Bronchial epithelial cell (primary cell): ENCODE data around the gene FLG2. TPM values are rescaled to one million over a fixed set of nuclear protein-coding genes. Genes with fewer than 3 reads are reported as not detected.
"Not testable (repeated sequence)": the region's sequence is repeated elsewhere in the genome, so short reads cannot be mapped to it uniquely, and the experiment has no call there.

Experiments used
- DNase-seq: peaks from one replicate; pipeline ENCODE4 v3.0.0-alpha.2; 2010; ENCODE audit warnings: low read depth
- FAIRE-seq: peaks from 2 replicates; lab custom pipeline; 2011; peaks lifted over from hg19 to GRCh38; lab: Jason Lieb, UNC
- H3K27me3 ChIP-seq: 2 replicates; pipeline ENCODE4 v1.5.1; 2011; ENCODE audit warnings: low read length; ENCODE audit not compliant: control insufficient read depth, insufficient read depth
- H3K36me3 ChIP-seq: 2 replicates; pipeline ENCODE4 v1.5.1; 2011; ENCODE audit warnings: low read length; ENCODE audit not compliant: control insufficient read depth, insufficient read depth
- H3K4me3 ChIP-seq: 2 replicates; pipeline ENCODE4 v1.5.1; 2011; ENCODE audit warnings: mild to moderate bottlenecking, low read depth, low read length, control low read depth
- total RNA-seq: library from RNA; depleted of rRNA; stranded (reverse); fragments of >200 nt; gene quantifications from 2 replicates; pipeline ENCODE4 v1.2.1, GENCODE V29; 2014
- TF ChIP-seq, protein P1 (sequence below): IDR thresholded peaks from 2 replicates; pipeline ENCODE4 v1.5.1; 2011; ENCODE audit warnings: mild to moderate bottlenecking, moderate library complexity, low read length, control low read depth, inconsistent platforms; ENCODE audit not compliant: insufficient read depth, severe bottlenecking

FLG2 gene
- total RNA-seq, 1 donor from 2014 or later = under 0.01 TPM

DNA sequence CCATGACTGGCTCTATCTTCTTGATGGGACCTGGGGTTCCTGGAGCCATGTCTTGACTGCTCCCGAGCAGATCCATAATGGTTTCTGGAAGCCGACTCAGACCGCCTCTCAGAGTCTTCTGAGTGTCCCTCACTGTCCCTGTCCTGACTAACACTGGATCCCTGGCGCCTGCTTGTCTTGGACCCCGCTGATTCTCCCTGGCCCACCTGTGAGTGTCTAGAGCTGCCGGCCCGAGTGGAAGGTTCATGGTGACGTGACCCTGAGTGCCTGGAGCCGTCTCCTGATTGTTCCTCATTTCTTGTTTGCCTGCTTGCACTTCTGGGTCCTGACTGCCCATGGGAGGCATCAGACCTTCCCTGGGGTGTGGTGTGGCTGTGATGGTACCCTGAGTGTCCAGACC, 49.9 kb downstream of the FLG2 start:
- no peak overlapping the region for H3K4me3 ChIP-seq
- H3K27me3 ChIP-seq = no peaks in the 10 kb centered on the region
- FAIRE-seq (no peak), DNase-seq (no peak)
- no peaks in the 10 kb centered on the region for H3K36me3 ChIP-seq
- TF ChIP-seq, protein P1, sequence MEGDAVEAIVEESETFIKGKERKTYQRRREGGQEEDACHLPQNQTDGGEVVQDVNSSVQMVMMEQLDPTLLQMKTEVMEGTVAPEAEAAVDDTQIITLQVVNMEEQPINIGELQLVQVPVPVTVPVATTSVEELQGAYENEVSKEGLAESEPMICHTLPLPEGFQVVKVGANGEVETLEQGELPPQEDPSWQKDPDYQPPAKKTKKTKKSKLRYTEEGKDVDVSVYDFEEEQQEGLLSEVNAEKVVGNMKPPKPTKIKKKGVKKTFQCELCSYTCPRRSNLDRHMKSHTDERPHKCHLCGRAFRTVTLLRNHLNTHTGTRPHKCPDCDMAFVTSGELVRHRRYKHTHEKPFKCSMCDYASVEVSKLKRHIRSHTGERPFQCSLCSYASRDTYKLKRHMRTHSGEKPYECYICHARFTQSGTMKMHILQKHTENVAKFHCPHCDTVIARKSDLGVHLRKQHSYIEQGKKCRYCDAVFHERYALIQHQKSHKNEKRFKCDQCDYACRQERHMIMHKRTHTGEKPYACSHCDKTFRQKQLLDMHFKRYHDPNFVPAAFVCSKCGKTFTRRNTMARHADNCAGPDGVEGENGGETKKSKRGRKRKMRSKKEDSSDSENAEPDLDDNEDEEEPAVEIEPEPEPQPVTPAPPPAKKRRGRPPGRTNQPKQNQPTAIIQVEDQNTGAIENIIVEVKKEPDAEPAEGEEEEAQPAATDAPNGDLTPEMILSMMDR = no peak

DNA sequence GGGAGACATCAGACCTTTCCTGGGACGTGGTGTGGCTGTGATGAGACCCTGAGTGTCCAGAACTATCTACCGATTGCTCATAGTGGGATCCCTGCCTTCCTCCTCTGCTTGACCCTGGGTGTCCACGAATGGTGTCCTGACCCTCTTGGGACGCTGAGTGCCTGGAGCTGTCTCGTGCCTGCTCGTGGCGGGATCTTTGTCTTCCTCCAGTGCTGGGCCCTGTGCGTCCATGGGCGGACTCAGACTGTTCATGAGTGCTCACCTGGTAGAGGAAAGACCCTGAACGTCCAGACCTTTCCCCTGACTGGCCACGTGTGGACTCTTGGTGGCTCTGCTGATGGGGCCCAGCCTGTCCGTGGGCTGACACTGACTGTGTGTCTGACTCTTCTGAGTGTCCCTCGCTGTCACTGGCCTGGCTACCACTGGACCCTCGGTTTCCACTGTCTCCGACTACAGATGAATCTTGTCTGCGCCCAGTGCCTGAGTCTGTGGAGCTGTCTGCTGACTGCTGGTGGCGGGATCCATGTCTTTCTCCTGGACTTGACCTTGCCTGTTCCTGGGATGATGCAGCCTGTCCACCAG, 50.4 kb downstream of the FLG2 start:
- not testable (repeated sequence) for H3K4me3 ChIP-seq, H3K36me3 ChIP-seq, FAIRE-seq, DNase-seq, H3K27me3 ChIP-seq

DNA sequence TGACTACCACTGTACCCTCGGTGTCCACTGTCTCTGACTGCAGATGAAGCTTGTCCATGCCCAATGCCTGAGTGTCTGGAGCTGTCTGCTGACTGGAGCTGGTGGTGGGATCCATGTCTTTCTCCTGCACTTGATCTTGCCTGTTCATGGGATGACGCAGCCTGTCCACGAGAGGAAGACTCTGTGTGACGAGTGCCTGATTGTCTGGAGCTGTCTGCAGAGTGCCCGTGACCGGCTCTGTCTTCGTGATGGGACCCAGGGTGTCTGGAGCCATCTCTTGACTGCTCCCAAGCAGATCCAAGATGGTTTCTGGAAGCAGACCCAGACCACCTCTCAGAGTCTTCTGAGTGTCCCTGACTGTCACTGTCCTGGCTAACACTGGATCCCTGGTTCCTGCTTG, 51.0 kb downstream of the FLG2 start:
- FAIRE-seq, H3K27me3 ChIP-seq, H3K4me3 ChIP-seq, DNase-seq, H3K36me3 ChIP-seq: not testable (repeated sequence)

DNA sequence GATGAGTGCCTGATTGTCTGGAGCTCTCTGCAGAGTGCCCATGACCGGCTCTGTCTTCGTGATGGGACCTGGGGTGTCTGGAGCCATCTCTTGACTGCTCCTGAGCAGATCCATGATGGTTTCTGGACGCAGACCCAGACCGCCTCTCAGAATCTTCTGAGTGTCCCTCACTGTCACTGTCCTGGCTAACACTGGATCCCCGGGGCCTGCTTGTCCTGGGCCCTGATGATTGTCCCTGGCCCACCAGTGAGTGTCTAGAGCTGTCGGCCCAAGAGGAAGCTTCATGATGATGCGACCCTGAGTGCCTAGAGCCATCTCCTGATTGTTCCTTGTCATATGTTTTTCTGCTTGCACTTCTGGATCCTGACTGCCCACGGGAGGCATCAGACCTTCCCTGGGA, 51.8 kb downstream of the FLG2 start:
- not testable (repeated sequence) for H3K27me3 ChIP-seq, FAIRE-seq, H3K4me3 ChIP-seq, DNase-seq, H3K36me3 ChIP-seq

DNA sequence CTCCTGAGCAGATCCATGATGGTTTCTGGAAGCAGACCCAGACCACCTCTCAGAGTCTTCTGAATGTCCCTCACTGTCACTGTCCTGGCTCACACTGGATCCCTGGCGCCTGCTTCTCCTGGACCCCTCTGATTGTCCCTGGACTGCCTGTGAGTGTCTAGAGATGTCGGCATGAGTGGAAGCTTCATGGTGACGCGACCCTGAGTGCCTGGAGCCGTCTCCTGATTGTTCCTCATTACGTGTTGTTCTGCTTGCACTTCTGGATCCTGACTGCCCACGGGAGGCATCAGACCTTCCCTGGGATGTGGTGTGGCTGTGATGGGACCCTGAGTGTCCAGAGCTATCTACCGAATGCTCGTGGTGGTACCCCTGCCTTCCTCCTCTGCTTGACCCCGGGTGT, 53.7 kb downstream of the FLG2 start:
- not testable (repeated sequence) for H3K27me3 ChIP-seq, H3K36me3 ChIP-seq, DNase-seq, H3K4me3 ChIP-seq
- FAIRE-seq = peak; percentile 28

DNA sequence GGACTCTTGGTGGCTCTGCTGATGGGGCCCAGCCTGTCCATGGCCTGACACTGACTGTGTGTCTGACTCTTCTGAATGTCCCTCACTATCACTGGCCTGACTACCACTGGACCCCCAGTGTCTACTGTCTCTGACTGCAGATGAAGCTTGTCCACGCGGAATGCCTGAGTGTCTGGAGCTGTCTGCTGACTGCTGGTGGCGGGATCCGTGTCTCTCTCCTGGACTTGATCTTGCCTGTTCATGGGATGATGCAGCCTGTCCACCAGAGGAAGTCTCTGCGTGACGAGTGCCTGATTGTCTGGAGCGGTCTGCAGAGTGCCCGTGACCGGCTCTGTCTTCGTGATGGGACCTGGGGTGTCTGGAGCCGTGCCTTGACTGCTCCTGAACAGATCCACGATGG, 55.0 kb downstream of the FLG2 start:
- H3K36me3 ChIP-seq, FAIRE-seq, H3K27me3 ChIP-seq: not testable (repeated sequence)

DNA sequence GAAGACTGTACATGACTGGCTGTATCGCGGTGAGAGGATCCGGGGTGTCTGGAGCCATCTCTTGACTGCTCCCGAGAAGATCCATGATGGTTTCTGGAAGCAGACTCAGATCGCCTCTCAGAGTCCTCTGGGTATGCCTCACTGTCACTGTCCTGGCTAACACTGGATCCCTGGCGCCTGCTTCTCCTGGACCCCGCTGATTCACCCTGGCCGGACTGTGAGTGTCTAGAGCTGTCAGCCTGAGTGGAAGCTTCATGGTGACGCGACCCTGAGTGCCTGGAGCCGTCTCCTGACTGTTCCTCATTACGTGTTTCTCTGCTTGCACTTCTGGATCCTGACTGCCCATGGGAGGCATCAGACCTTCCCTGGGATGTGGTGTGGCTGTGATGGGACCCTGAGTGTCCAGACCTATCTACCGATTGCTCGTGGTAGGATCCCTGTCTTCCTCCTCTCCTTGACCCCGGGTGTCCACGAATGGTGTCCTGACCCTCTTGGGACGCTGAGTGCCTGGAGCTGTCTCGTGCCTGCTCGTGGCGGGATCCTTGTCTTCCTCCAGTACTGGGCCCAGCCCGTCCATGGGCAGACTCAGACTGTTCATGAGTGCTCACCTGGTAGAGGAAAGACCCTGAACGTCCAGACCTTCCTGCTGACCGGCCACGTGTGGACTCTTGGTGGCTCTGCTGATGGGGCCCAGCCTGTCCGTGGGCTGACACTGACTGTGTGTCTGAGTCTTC, 56.5 kb downstream of the FLG2 start:
- not testable (repeated sequence) for DNase-seq, H3K27me3 ChIP-seq, H3K36me3 ChIP-seq, FAIRE-seq, H3K4me3 ChIP-seq

More for the DNA sequence above, 55.0 kb downstream of the FLG2 start:
- not testable (repeated sequence) for DNase-seq, H3K4me3 ChIP-seq

Other genes with a start within 250 kb of the FLG2 start
- under 0.01 TPM in 2 replicates for gene TCHH, start 244.6 kb downstream of the FLG2 start, total RNA-seq
- gene RPTN, start 200.8 kb downstream of the FLG2 start, total RNA-seq = 0.53 and 2.9 TPM in 2 replicates
- under 0.01 and 0.26 TPM in 2 replicates for gene HRNR, start 135.8 kb downstream of the FLG2 start, total RNA-seq
- 0.26 and 4.0 TPM in 2 replicates for gene FLG, start 34.8 kb downstream of the FLG2 start, total RNA-seq
- 6.6 and 55.9 TPM in 2 replicates for gene CRNN, start 54.3 kb upstream of the FLG2 start, total RNA-seq
- gene LCE5A, start 150.8 kb upstream of the FLG2 start, total RNA-seq = not detected in 2 replicates
- 4.7 and 7.6 TPM in 2 replicates for gene CRCT1, start 154.5 kb upstream of the FLG2 start, total RNA-seq
- gene LCE3E, start 206.8 kb upstream of the FLG2 start, total RNA-seq = not detected in 2 replicates
- 0.38 and 0.79 TPM in 2 replicates for gene LCE3D, start 220.5 kb upstream of the FLG2 start, total RNA-seq
- not detected in 2 replicates for gene LCE3C, start 240.2 kb upstream of the FLG2 start, total RNA-seq